Prostate gland (tissue), 2 donors: ENCODE results near the gene MB21D2.

Source experiments
- POLR2A ChIP-seq: fragments of 450-650 bp; IDR thresholded peaks from one replicate; pipeline ENCODE4 v1.6.1; 2016; ENCODE audit warnings: antibody characterized with exemption, mild to moderate bottlenecking
- TF ChIP-seq, protein P1 (sequence below), 4 experiments: fragments of 200-600 bp in 2 of 4; fragments of 450-650 bp in 2 of 4; sonication (generic) in 2 of 4; IDR thresholded peaks; 1 replicate in 3 of 4; 2 replicates in 1 of 4; pipeline ENCODE4 v1.5.1; 2016 to 2019; ENCODE audit warnings: antibody characterized with exemption in 4 of 4, mild to moderate bottlenecking in 2 of 4, moderate library complexity in 2 of 4

GRCh38 chr3:192929755-192930547 is 12.3 kb upstream of the MB21D2 start:
- TF ChIP-seq POLR2A = no peak
- TF ChIP-seq, protein P1, sequence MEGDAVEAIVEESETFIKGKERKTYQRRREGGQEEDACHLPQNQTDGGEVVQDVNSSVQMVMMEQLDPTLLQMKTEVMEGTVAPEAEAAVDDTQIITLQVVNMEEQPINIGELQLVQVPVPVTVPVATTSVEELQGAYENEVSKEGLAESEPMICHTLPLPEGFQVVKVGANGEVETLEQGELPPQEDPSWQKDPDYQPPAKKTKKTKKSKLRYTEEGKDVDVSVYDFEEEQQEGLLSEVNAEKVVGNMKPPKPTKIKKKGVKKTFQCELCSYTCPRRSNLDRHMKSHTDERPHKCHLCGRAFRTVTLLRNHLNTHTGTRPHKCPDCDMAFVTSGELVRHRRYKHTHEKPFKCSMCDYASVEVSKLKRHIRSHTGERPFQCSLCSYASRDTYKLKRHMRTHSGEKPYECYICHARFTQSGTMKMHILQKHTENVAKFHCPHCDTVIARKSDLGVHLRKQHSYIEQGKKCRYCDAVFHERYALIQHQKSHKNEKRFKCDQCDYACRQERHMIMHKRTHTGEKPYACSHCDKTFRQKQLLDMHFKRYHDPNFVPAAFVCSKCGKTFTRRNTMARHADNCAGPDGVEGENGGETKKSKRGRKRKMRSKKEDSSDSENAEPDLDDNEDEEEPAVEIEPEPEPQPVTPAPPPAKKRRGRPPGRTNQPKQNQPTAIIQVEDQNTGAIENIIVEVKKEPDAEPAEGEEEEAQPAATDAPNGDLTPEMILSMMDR (IDR thresholded peaks at IDR 0.05) = no peak
